NB4 (cell line): ENCODE measurements around the gene ZNF664.

Source experiments
- CTCF ChIP-seq: IDR thresholded peaks from one replicate; pipeline ENCODE4 v1.5.1; 2012; ENCODE audit warnings: low read depth, low read length
- MYC ChIP-seq: IDR thresholded peaks from 2 replicates; pipeline ENCODE4 v1.6.1; 2011; ENCODE audit warnings: low read depth, low read length
- POLR2A ChIP-seq: IDR thresholded peaks from 2 replicates; pipeline ENCODE4 v1.6.1; 2011; ENCODE audit warnings: mild to moderate bottlenecking; ENCODE audit not compliant: insufficient read length; ENCODE audit errors: extremely low read depth
- TF ChIP-seq, protein P1 (sequence below): IDR thresholded peaks from 2 replicates; pipeline ENCODE4 v1.6.1; 2011; ENCODE audit warnings: low read depth, low read length

- no peak for TF ChIP-seq MYC
- TF ChIP-seq CTCF: no peak
- no peak for TF ChIP-seq POLR2A
- TF ChIP-seq, protein P1, sequence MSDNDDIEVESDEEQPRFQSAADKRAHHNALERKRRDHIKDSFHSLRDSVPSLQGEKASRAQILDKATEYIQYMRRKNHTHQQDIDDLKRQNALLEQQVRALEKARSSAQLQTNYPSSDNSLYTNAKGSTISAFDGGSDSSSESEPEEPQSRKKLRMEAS: no peak
Measured at GRCh38 chr12:123996581-123996980, 23.6 kb downstream of the ZNF664 start.
